ENCODE data around the gene SPRED1.

Gene SPRED1

GRCh38 chr15:38323895-38324294, 71.3 kb downstream of the SPRED1 start:
- in situ Hi-C loops (cut with HindIII; ENCODE audit: low pct_ligation_motif_present, low sequenced_read_pairs), result no loop called here
- TF ChIP-seq, protein P1, sequence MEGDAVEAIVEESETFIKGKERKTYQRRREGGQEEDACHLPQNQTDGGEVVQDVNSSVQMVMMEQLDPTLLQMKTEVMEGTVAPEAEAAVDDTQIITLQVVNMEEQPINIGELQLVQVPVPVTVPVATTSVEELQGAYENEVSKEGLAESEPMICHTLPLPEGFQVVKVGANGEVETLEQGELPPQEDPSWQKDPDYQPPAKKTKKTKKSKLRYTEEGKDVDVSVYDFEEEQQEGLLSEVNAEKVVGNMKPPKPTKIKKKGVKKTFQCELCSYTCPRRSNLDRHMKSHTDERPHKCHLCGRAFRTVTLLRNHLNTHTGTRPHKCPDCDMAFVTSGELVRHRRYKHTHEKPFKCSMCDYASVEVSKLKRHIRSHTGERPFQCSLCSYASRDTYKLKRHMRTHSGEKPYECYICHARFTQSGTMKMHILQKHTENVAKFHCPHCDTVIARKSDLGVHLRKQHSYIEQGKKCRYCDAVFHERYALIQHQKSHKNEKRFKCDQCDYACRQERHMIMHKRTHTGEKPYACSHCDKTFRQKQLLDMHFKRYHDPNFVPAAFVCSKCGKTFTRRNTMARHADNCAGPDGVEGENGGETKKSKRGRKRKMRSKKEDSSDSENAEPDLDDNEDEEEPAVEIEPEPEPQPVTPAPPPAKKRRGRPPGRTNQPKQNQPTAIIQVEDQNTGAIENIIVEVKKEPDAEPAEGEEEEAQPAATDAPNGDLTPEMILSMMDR (IDR thresholded peaks at IDR 0.05; ENCODE audit: low read depth, low read length, missing control alignments), result no peak
- H3K27me3 ChIP-seq (replicated peaks), result no peaks in the 10 kb centered on the region
- no peak overlapping the region for H3K4me3 ChIP-seq (ENCODE audit: low read depth, low read length)
- H3K27ac ChIP-seq, result no peak overlapping the region
- peaks cover 27% of the 10 kb centered on the region for H3K36me3 ChIP-seq (replicated peaks)
- DNase-seq, result no peak

DNA sequence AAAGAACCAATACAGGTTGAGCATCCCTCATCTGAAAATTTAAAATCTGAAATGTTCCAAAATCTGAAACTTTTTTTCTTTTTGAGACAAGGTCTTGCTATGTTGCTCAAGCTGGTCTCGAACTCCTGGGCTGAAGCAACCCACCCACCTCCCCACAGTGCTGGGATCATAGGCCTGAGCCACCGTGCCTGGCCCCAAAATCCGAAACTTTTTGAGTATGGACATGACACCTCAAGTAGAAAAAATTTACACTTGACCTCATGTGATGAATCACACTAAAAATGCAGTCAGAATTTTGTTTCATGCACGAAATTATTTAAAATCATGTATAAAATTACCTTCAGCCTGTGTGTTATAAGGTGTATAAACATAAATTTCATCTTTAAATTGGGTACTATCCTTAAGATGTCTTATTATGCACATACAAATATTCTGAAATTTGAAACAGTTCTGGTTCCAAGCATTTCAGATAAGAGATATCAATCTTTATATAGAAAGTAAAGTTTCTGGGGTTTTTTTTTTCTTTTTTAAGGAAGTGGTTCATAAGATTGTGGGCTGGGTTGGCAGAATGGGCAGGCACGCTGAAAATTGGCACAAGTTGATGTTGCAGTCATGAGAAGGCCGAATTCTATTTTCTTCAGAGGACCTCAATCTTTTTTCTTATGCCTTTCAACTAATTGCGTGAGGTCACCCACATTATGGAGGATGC, 72.5 kb downstream of the SPRED1 start:
- no peak overlapping the region for H3K4me3 ChIP-seq (ENCODE audit: low read depth, low read length)
- peaks cover 29% of the 10 kb centered on the region for H3K36me3 ChIP-seq (replicated peaks)
- in situ Hi-C loops (cut with HindIII; ENCODE audit: low pct_ligation_motif_present, low sequenced_read_pairs), result no loop called here
- no peak overlapping the region for H3K27ac ChIP-seq
- no peak for DNase-seq
- H3K27me3 ChIP-seq (replicated peaks), result no peaks in the 10 kb centered on the region
- TF ChIP-seq, protein P1 (IDR thresholded peaks at IDR 0.05; ENCODE audit: low read depth, low read length, missing control alignments), result no peak

- DNase-seq, result no peak
- Histone ChIP-seq H3K27ac (no peak overlapping the region), H3K4me3 (ENCODE audit: low read depth, low read length) (no peak overlapping the region), H3K27me3 (replicated peaks) (no peaks in the 10 kb centered on the region), H3K36me3 (replicated peaks) (peaks cover 29% of the 10 kb centered on the region)
- in situ Hi-C loops (cut with HindIII; ENCODE audit: low pct_ligation_motif_present, low sequenced_read_pairs), result no loop called here
- TF ChIP-seq, protein P1 (IDR thresholded peaks at IDR 0.05; ENCODE audit: low read depth, low read length, missing control alignments), result no peak
Observed at GRCh38 chr15:38325648-38325990, 73.0 kb downstream of the SPRED1 start.

DNA sequence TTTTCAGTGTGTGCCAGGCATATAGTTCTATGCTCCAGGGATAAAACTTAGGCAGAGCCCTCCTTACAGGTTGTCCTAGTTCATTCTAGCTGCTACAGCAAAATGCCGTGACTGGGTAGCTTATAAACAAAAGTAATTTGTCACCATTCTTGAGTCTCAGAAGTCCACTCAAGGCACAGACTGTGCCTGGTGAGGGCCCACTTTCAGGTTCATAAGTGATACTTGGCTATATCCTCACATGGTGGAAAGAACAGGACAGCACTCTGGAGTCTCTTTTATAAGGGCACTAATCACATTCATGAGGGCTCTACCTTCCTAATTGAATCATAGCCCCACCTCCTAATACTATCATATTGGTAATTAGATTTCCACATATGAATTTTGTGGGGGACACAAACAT, 80.1 kb downstream of the SPRED1 start:
- no peak overlapping the region for H3K27ac ChIP-seq
- TF ChIP-seq, protein P1 (IDR thresholded peaks at IDR 0.05; ENCODE audit: low read depth, low read length, missing control alignments), result no peak
- H3K4me3 ChIP-seq (ENCODE audit: low read depth, low read length), result no peak overlapping the region
- H3K27me3 ChIP-seq (replicated peaks), result no peaks in the 10 kb centered on the region
- no peak for DNase-seq
- in situ Hi-C loops (cut with HindIII; ENCODE audit: low pct_ligation_motif_present, low sequenced_read_pairs), result no loop called here
- peaks cover 14% of the 10 kb centered on the region for H3K36me3 ChIP-seq (replicated peaks)

GRCh38 chr15:38335116-38335515, 82.5 kb downstream of the SPRED1 start:
- no peak for DNase-seq
- H3K4me3 ChIP-seq (ENCODE audit: low read depth, low read length), result no peak overlapping the region
- no peaks in the 10 kb centered on the region for H3K27me3 ChIP-seq (replicated peaks)
- H3K27ac ChIP-seq, result no peak overlapping the region
- TF ChIP-seq, protein P1 (IDR thresholded peaks at IDR 0.05; ENCODE audit: low read depth, low read length, missing control alignments), result no peak
- in situ Hi-C loops (cut with HindIII; ENCODE audit: low pct_ligation_motif_present, low sequenced_read_pairs), result no loop called here
- peaks cover 12% of the 10 kb centered on the region for H3K36me3 ChIP-seq (replicated peaks)

- H3K4me3 ChIP-seq (ENCODE audit: low read depth, low read length), result no peak overlapping the region
- peak overlapping the region; percentile 19 for H3K27ac ChIP-seq
- TF ChIP-seq, protein P1 (IDR thresholded peaks at IDR 0.05; ENCODE audit: low read depth, low read length, missing control alignments), result no peak
- no peaks in the 10 kb centered on the region for H3K27me3 ChIP-seq (replicated peaks)
- no peak for DNase-seq
- peaks cover 18% of the 10 kb centered on the region for H3K36me3 ChIP-seq (replicated peaks)
- in situ Hi-C loops (cut with HindIII; ENCODE audit: low pct_ligation_motif_present, low sequenced_read_pairs), result no loop called here
Observed at GRCh38 chr15:38344351-38344750, 91.7 kb downstream of the SPRED1 start.
